H9 (cell line): Measurements from ENCODE around the gene FBRSL1. TPM values are rescaled to one million over a fixed set of nuclear protein-coding genes. Genes with fewer than 3 reads are reported as not detected.

Experiments
- DNase-seq: peaks from one replicate; pipeline ENCODE4 v3.0.0-alpha.2; 2017
- H2AFZ ChIP-seq: one replicate; pipeline ENCODE4 v1.6.1; 2013; ENCODE audit warnings: mild to moderate bottlenecking, low read length, control low read depth, moderate library complexity
- H2AK5ac ChIP-seq: 2 replicates; pipeline ENCODE4 v1.6.1; 2013; ENCODE audit warnings: low read length, control low read depth, mixed read lengths; ENCODE audit not compliant: insufficient read length
- H2BK120ac ChIP-seq: one replicate; pipeline ENCODE4 v1.6.1; 2013; ENCODE audit warnings: low read depth, mild to moderate bottlenecking, low read length, control low read depth, inconsistent platforms; ENCODE audit not compliant: poor library complexity, severe bottlenecking
- H2BK12ac ChIP-seq: 2 replicates; pipeline ENCODE4 v1.6.1; 2013; ENCODE audit warnings: low read length, control low read depth, mixed read lengths, low read depth; ENCODE audit not compliant: insufficient read length
- H2BK15ac ChIP-seq: 2 replicates; pipeline ENCODE4 v1.6.1; 2013; ENCODE audit warnings: low read depth, low read length, control low read depth
- H2BK20ac ChIP-seq: one replicate; pipeline ENCODE4 v1.6.1; 2013; ENCODE audit warnings: low read depth, mild to moderate bottlenecking, low read length, control low read depth, inconsistent platforms; ENCODE audit not compliant: poor library complexity, severe bottlenecking
- H2BK5ac ChIP-seq: 2 replicates; pipeline ENCODE4 v1.6.1; 2013; ENCODE audit warnings: low read length, control low read depth, mixed read lengths; ENCODE audit not compliant: insufficient read length
- H3K14ac ChIP-seq: 2 replicates; pipeline ENCODE4 v1.6.1; 2013; ENCODE audit warnings: low read length, control low read depth; ENCODE audit not compliant: insufficient read depth
- H3K18ac ChIP-seq: 2 replicates; pipeline ENCODE4 v1.6.1; 2013; ENCODE audit warnings: low read depth, mild to moderate bottlenecking, mixed read lengths, low read length, control low read depth; ENCODE audit not compliant: insufficient read length
- H3K23ac ChIP-seq: 2 replicates; pipeline ENCODE4 v1.6.1; 2013; ENCODE audit warnings: low read length, control low read depth, mixed read lengths, low read depth; ENCODE audit not compliant: insufficient read length
- H3K23me2 ChIP-seq: 2 replicates; pipeline ENCODE4 v1.6.1; 2013; ENCODE audit warnings: low read depth, mild to moderate bottlenecking, mixed read lengths, low read length, control low read depth; ENCODE audit not compliant: insufficient read length, poor library complexity, severe bottlenecking
- H3K27ac ChIP-seq: 2 replicates; pipeline ENCODE4 v1.5.1; 2013; ENCODE audit warnings: low read length, control low read depth, mixed read lengths, low read depth; ENCODE audit not compliant: insufficient read length
- H3K27me3 ChIP-seq: 2 replicates; pipeline ENCODE4 v1.6.1; 2013; ENCODE audit warnings: low read length, control low read depth, inconsistent platforms; ENCODE audit not compliant: insufficient read depth
- H3K4ac ChIP-seq: 2 replicates; pipeline ENCODE4 v1.6.1; 2013; ENCODE audit warnings: low read depth, mild to moderate bottlenecking, control low read depth, inconsistent platforms, low read length, moderate library complexity
- H3K4me1 ChIP-seq: 2 replicates; pipeline ENCODE4 v1.6.1; 2013; ENCODE audit warnings: low read length, control low read depth, inconsistent platforms; ENCODE audit not compliant: insufficient read depth
- H3K4me2 ChIP-seq: 2 replicates; pipeline ENCODE4 v1.6.1; 2013; ENCODE audit warnings: low read length, control low read depth, mixed read lengths; ENCODE audit not compliant: insufficient read length, insufficient read depth
- H3K56ac ChIP-seq: 2 replicates; pipeline ENCODE4 v1.6.1; 2013; ENCODE audit warnings: low read depth, mild to moderate bottlenecking, mixed read lengths, low read length, control low read depth; ENCODE audit not compliant: insufficient read length
- H3K79me1 ChIP-seq: 2 replicates; pipeline ENCODE4 v1.6.1; 2013; ENCODE audit warnings: low read depth, mild to moderate bottlenecking, moderate library complexity, low read length, control low read depth, inconsistent platforms; ENCODE audit not compliant: insufficient read depth, poor library complexity, severe bottlenecking
- H3K79me2 ChIP-seq: 2 replicates; pipeline ENCODE4 v1.6.1; 2013; ENCODE audit warnings: low read length, control low read depth, inconsistent platforms; ENCODE audit not compliant: insufficient read depth
- H3K9ac ChIP-seq: 2 replicates; pipeline ENCODE4 v1.6.1; 2013; ENCODE audit warnings: low read length, control low read depth, mixed read lengths; ENCODE audit not compliant: insufficient read length; ENCODE audit errors: extremely low read depth
- H3K9me3 ChIP-seq: one replicate; pipeline ENCODE4 v1.6.1; 2013; ENCODE audit warnings: low read depth, low read length, inconsistent platforms; ENCODE audit not compliant: control insufficient read depth
- H3T11ph ChIP-seq: one replicate; pipeline ENCODE4 v1.6.1; 2013; ENCODE audit warnings: mild to moderate bottlenecking, low read length, control low read depth, inconsistent platforms
- H4K20me1 ChIP-seq: one replicate; pipeline ENCODE4 v1.6.1; 2013; ENCODE audit not compliant: control insufficient read depth, insufficient read length, insufficient read depth
- H4K5ac ChIP-seq: 2 replicates; pipeline ENCODE4 v1.6.1; 2013; ENCODE audit warnings: low read depth, mild to moderate bottlenecking, mixed read lengths, low read length, control low read depth; ENCODE audit not compliant: insufficient read length
- H4K8ac ChIP-seq: replicated peaks from 2 replicates; pipeline ENCODE4 v1.6.1; 2013; ENCODE audit warnings: low read length, control low read depth, mixed read lengths, low read depth; ENCODE audit not compliant: insufficient read length
- H4K91ac ChIP-seq: 2 replicates; pipeline ENCODE4 v1.6.1; 2013; ENCODE audit warnings: low read depth, mild to moderate bottlenecking, moderate library complexity, mixed read lengths, low read length, control low read depth; ENCODE audit not compliant: insufficient read length
- H3K27ac Mint-ChIP-seq, 3 experiments: 2 replicates in 2 of 3; 3 replicates in 1 of 3; pipeline ENCODE4 v1.8.0; 2020 to 2021; ENCODE audit warnings: mixed read lengths in 3 of 3, mild to moderate bottlenecking in 1 of 3, moderate library complexity in 1 of 3
- H3K27me3 Mint-ChIP-seq: 2 replicates; pipeline ENCODE4 v1.8.0; 2021; ENCODE audit warnings: low read depth, mild to moderate bottlenecking, moderate library complexity, mixed read lengths
- H3K36me3 Mint-ChIP-seq, 3 experiments: 2 replicates in 2 of 3; 3 replicates in 1 of 3; pipeline ENCODE4 v1.8.0; 2020 to 2021; ENCODE audit warnings: low read depth in 3 of 3, mixed read lengths in 3 of 3; ENCODE audit not compliant: insufficient read depth in 1 of 3
- H3K4me1 Mint-ChIP-seq, 2 experiments: 2 replicates each; pipeline ENCODE4 v1.8.0; 2020; ENCODE audit warnings: mixed read lengths in 2 of 2
- H3K4me3 Mint-ChIP-seq, 2 experiments: 2 replicates in 1 of 2; 3 replicates in 1 of 2; pipeline ENCODE4 v1.8.0; 2020 to 2021; ENCODE audit warnings: mild to moderate bottlenecking in 2 of 2, mixed read lengths in 2 of 2, moderate library complexity in 1 of 2
- H3K9me3 Mint-ChIP-seq, 2 experiments: 2 replicates in 1 of 2; 3 replicates in 1 of 2; pipeline ENCODE4 v1.8.0; 2020; ENCODE audit warnings: mild to moderate bottlenecking in 2 of 2, mixed read lengths in 2 of 2, moderate library complexity in 1 of 2
- CTCF ChIP-seq: fragments of 200-600 bp; sonication (generic); conservative IDR thresholded peaks from 3 replicates; pipeline ENCODE4 v1.8.0; 2021; ENCODE audit warnings: antibody characterized with exemption, mild to moderate bottlenecking
- WGBS: extraction: QIAGEN DNeasy Blood & Tissue Kit; methylation state at CpG from one replicate; pipeline ENCODE4 v1.1.7; 2013; ENCODE audit warnings: missing lambda C conversion rate, low lambda C conversion rate, mixed read lengths; ENCODE audit not compliant: insufficient read length; ENCODE audit errors: extremely low coverage; 5-methylcytosine and 5-hydroxymethylcytosine counted together
- total RNA-seq: library from RNA; stranded (reverse); gene quantifications from 2 replicates; pipeline ENCODE4 v1.2.1, GENCODE V29; 2021

FBRSL1 gene
- total RNA-seq, 1 experiment from 2014 or later = 90.8 TPM

DNA sequence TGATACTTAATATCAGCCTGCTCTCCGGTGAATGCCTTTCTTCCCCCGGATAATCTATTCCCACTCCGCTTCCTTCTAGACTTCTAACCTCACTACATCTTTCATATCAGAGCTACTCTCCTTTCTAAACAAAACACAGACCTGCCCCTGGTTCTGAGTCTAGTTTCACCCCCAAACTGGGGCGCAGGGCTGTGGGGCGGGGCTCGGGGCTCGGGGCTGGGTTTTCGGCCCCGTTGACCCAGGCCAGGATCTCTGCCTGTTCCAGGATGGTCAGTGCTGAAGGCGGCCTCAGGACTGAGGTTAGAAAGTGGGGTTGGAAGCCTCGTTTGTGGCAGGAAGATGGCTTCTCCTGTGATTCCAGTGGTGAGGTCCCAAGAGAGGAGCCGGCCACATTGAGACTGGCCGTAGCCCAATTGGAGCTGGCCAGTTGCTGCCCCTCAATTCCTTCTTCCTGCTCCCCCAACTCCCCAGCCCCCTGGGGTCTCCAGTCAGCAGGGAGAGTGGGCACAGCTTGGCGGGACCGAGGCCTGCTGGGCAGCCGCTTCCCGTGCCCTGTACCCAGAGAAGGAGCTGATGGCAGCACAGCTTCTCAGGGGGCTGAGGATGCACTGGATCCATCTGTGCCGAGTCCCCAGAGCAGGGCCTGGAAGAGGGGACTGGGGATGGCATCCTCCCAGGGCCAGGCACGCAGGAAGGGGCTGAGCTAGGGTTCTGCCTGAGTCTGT, 67.5 kb downstream of the FBRSL1 start:
- H3K27me3 Mint-ChIP-seq = peaks cover 70% of the 10 kb centered on the region
- Histone ChIP-seq H3K14ac (no peak overlapping the region), H2AK5ac (no peak overlapping the region), H4K5ac (no peak overlapping the region), H2AFZ (no peak overlapping the region), H3K27ac (no peak overlapping the region), H3K4ac (no peak overlapping the region), H3K4me1 (no peaks in the 10 kb centered on the region), H3K27me3 (peaks cover 4% of the 10 kb centered on the region; the same call in 1 of the 2 replicates), H4K91ac (no peak overlapping the region), H3K79me1 (peaks cover 4% of the 10 kb centered on the region), H3K18ac (no peak overlapping the region), H3K23ac (no peak overlapping the region), H3K56ac (no peak overlapping the region), H2BK12ac (no peak overlapping the region), H2BK20ac (no peak overlapping the region), H4K8ac (no peak overlapping the region), H3K9ac (no peak overlapping the region), H3T11ph (no peak overlapping the region), H3K4me2 (no peak overlapping the region), H3K9me3 (no peaks in the 10 kb centered on the region), H2BK15ac (no peak overlapping the region), H3K79me2 (peaks cover under 1% of the 10 kb centered on the region; the same call in 1 of the 2 replicates), H3K23me2 (peaks cover 4% of the 10 kb centered on the region), H4K20me1 (no peaks in the 10 kb centered on the region), H2BK120ac (no peak overlapping the region), H2BK5ac (no peak overlapping the region)
- TF ChIP-seq CTCF = no peak
- DNase-seq = no peak
- WGBS = no CpG with 5 or more reads among the region's 19 CpGs
- no peak overlapping the region for H3K4me3 Mint-ChIP-seq
- no peak overlapping the region for H3K27ac Mint-ChIP-seq
- H3K4me1 Mint-ChIP-seq = peaks cover 0 to 6% of the 10 kb centered on the region in 2 experiments; a peak in 2 of 4 replicates
- H3K36me3 Mint-ChIP-seq = no peaks in the 10 kb centered on the region; a peak in 1 of 7 replicates
- no peaks in the 10 kb centered on the region for H3K9me3 Mint-ChIP-seq
